Spleen (tissue), 11 donors: ENCODE results near the gene MATK. TPM values are rescaled to one million over a fixed set of nuclear protein-coding genes. Genes with fewer than 3 reads are reported as not detected.

Experiments
- DNase-seq: peaks from one replicate; pipeline ENCODE4 v3.0.0-alpha.2; 2020
- H3K27ac ChIP-seq, 8 donors: fragments of 200-600 bp; sonication (generic) in 7 of 8; 1 replicate in 4 of 8; 2 replicates in 4 of 8; pipeline versions ENCODE4 v1.5.0 to v1.8.0; 2016 to 2021; ENCODE audit warnings: inconsistent platforms in 4 of 8, mild to moderate bottlenecking in 4 of 8, moderate library complexity in 1 of 8
- H3K27me3 ChIP-seq, 7 donors: fragments of 200-600 bp; sonication (generic) in 6 of 7; replicated peaks in 1 of 7; 1 replicate in 4 of 7; 2 replicates in 3 of 7; pipeline versions ENCODE4 v1.5.0 to v1.8.0; 2016 to 2021; ENCODE audit warnings: inconsistent platforms in 3 of 7, mild to moderate bottlenecking in 1 of 7
- H3K36me3 ChIP-seq, 6 donors: fragments of 200-600 bp; sonication (generic) in 5 of 6; 1 replicate in 4 of 6; 2 replicates in 2 of 6; pipeline versions ENCODE4 v1.5.0 to v1.8.0; 2016 to 2021; ENCODE audit warnings: inconsistent platforms in 2 of 6
- H3K4me1 ChIP-seq, 6 donors: fragments of 200-600 bp; sonication (generic) in 5 of 6; 1 replicate in 3 of 6; 2 replicates in 3 of 6; pipeline versions ENCODE4 v1.5.0 to v1.8.0; 2016 to 2021; ENCODE audit warnings: inconsistent platforms in 3 of 6
- H3K4me3 ChIP-seq, 8 donors: fragments of 200-600 bp; sonication (generic) in 7 of 8; 1 replicate in 4 of 8; 2 replicates in 4 of 8; pipeline versions ENCODE4 v1.5.0 to v1.8.0; 2016 to 2021; ENCODE audit warnings: inconsistent platforms in 4 of 8, mild to moderate bottlenecking in 4 of 8, moderate library complexity in 2 of 8
- H3K9me3 ChIP-seq, 8 donors: fragments of 200-600 bp; sonication (generic) in 7 of 8; 1 replicate in 4 of 8; 2 replicates in 4 of 8; pipeline versions ENCODE4 v1.5.0 to v1.8.0; 2016 to 2021; ENCODE audit warnings: inconsistent platforms in 4 of 8
- POLR2A ChIP-seq, 3 donors: fragments of 450-650 bp; IDR thresholded peaks; one replicate each; pipeline ENCODE4 v1.5.1; 2017; ENCODE audit warnings: antibody characterized with exemption in 3 of 3, mild to moderate bottlenecking in 1 of 3
- POLR2AphosphoS5 ChIP-seq, 3 donors: sonication (generic); formaldehyde crosslinking; IDR thresholded peaks; one replicate each; pipeline ENCODE4 v1.5.1; 2017; ENCODE audit warnings: antibody characterized with exemption in 3 of 3
- WGBS, 5 donors: extraction: QIAGEN DNeasy Blood & Tissue Kit in 3 of 5; methylation state at CpG; one replicate each; pipeline versions ENCODE4 v1.1.5 to v1.1.7; 2013 to 2018; 5-methylcytosine and 5-hydroxymethylcytosine counted together
- intact Hi-C: fragments of 100-400 bp; cut with DNase I; formaldehyde crosslinking; loops from one replicate; pipeline ENCODE4 v1.15.0; 2023; ENCODE audit warnings: low total_unique reads
- polyA plus RNA-seq, 3 donors: library from polyadenylated mRNA; stranded (reverse); fragments of 200-250 nt; gene quantifications; one replicate each; pipeline ENCODE4 v1.2.1, GENCODE V29; 2013
- total RNA-seq, 7 donors: library from RNA; depleted of rRNA in 3 of 7; stranded (reverse); fragments of >200 nt in 3 of 7; fragmentation: NEBNext Ultra II Directional in 4 of 7; extraction: Animal tissue kit (Norgen Biotek cat#: 25700) in 4 of 7; gene quantifications; one replicate each; pipeline versions ENCODE4 v1.1.0 to v1.2.1, GENCODE V29; 2016 to 2021
- TF ChIP-seq, protein P1 (sequence below), 11 experiments: fragments of 200-600 bp in 7 of 11; fragments of 450-650 bp in 4 of 11; sonication (generic) in 4 of 11; IDR thresholded peaks in 8 of 11; conservative IDR thresholded peaks in 3 of 11; 1 replicate in 7 of 11; 2 replicates in 4 of 11; pipeline versions ENCODE4 v1.4.0 to v1.8.0; 2016 to 2021; ENCODE audit warnings: antibody characterized with exemption in 11 of 11, inconsistent platforms in 4 of 11, mild to moderate bottlenecking in 1 of 11
- donor health status: healthy with polysubstance abuse.
- donor health status: DM: no; HTN: no; CAD: no; lungs with moderate emphysema.
- donor health status: DM: no; HTN: no; CAD: no.
- donor health status: Bipolar disorder and iron deficiency.
- donor health status: healthy.
- donor health status: DM: no; HTN: no; CAD: no.
- donor health status: DM: yes; HTN: yes; CAD: no.

Gene MATK
- total and polyA plus RNA-seq, 10 donors: 8.1 to 22.6 (median 16.6) TPM

DNA sequence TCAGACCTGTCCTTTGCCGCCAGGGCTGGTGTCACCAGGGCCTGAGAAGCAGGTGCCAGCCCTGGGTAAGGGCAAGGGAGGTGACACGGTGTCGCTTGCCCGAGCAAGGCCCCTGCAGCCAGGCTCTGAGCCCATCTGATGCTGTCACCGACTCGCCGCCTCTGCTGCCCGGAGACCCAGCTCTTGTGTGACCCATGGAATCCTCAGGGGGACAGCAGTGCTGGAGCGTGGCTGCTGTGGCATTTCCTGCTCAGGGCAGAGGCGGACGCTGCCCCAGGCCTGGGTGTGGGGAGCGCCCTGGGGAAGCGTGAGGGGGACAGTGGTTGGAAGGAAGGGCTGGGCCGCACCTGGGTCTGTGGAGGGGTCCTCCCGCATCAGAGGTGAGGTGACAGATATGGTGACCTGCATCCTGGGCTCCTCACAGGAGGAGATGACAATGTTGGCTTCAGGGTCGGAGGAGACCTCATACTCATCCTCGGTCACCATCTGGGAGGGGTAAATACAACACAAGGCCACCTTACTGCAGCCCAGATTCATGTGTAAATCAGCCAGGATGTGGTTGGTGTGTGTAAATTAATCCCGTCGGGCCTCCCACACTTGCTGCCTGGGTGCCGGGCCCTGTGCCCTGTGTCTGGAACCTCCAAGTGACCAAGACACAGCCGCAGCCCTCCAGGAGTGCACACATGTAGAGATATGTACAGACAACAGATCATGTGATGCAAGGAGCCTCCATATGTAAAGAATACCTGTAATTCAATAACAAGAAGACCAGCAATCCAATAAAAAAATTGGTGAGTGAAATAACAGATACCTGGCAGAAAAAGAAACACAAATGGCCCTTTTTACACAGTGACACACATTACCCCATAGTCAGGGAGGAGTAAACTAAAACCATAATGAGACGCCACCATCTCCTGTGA, 27.6 kb upstream of the MATK start:
- DNase-seq: no peak
- peak overlapping the region; percentile 66 to 90 (median 86) for H3K27ac ChIP-seq
- H3K9me3 ChIP-seq: no peaks in the 10 kb centered on the region
- H3K4me3 ChIP-seq: peak overlapping the region in 1 of 8 donors; percentile 52
- WGBS, 5 donors: 58 to 67% (median 63%) methylated on average over 16 to 22 of the region's 22 CpGs
- peaks cover 31 to 83% (median 53%) of the 10 kb centered on the region in 6 donors for H3K4me1 ChIP-seq
- TF ChIP-seq POLR2AphosphoS5 (IDR thresholded peaks at IDR 0.05) (peak in 1 of 3 donors; percentile 54), POLR2A (IDR thresholded peaks at IDR 0.05) (no peak)
- TF ChIP-seq, protein P1, sequence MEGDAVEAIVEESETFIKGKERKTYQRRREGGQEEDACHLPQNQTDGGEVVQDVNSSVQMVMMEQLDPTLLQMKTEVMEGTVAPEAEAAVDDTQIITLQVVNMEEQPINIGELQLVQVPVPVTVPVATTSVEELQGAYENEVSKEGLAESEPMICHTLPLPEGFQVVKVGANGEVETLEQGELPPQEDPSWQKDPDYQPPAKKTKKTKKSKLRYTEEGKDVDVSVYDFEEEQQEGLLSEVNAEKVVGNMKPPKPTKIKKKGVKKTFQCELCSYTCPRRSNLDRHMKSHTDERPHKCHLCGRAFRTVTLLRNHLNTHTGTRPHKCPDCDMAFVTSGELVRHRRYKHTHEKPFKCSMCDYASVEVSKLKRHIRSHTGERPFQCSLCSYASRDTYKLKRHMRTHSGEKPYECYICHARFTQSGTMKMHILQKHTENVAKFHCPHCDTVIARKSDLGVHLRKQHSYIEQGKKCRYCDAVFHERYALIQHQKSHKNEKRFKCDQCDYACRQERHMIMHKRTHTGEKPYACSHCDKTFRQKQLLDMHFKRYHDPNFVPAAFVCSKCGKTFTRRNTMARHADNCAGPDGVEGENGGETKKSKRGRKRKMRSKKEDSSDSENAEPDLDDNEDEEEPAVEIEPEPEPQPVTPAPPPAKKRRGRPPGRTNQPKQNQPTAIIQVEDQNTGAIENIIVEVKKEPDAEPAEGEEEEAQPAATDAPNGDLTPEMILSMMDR (IDR thresholded peaks at IDR 0.05 in 8 of 11, conservative IDR thresholded peaks at IDR 0.05 in 3 of 11): no peak
- no peaks in the 10 kb centered on the region for H3K27me3 ChIP-seq
- intact Hi-C loops: no loop called here
- H3K36me3 ChIP-seq: no peaks in the 10 kb centered on the region

DNA sequence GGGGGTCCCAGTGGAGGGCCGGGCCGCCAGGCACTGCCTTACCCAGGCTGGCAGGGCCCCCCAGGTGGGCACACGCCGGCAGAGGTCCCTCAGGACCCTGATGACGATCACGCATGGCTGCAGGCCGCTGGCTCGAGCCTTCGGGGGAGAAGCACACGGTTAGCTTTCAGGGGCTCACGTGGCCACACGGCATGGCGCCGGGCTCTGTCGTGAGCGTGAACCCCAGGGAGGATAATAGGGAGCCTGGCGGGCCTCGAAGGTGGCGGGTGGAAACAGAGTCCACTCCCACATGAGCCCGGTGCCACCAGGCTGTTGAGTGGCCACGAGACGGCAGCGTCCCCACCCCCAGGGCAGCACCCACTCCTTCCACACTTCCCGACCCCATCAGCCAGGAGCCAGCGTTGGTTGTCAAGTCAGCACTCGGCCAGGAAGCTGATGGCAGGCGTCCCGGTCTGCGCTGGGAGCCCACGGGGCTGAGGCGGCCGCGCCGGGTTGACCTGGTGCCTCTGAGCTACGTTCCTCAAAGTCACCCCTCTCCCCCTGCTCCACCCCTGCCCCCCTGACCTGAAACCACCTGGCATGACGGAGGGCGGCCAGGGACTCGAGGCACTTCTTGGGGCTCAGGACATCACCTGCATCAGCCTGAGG, 24.7 kb upstream of the MATK start:
- peaks cover 31 to 78% (median 53%) of the 10 kb centered on the region in 6 donors for H3K4me1 ChIP-seq
- WGBS, 5 donors: 39 to 69% (median 61%) methylated on average over 16 to 38 of the region's 38 CpGs

DNA sequence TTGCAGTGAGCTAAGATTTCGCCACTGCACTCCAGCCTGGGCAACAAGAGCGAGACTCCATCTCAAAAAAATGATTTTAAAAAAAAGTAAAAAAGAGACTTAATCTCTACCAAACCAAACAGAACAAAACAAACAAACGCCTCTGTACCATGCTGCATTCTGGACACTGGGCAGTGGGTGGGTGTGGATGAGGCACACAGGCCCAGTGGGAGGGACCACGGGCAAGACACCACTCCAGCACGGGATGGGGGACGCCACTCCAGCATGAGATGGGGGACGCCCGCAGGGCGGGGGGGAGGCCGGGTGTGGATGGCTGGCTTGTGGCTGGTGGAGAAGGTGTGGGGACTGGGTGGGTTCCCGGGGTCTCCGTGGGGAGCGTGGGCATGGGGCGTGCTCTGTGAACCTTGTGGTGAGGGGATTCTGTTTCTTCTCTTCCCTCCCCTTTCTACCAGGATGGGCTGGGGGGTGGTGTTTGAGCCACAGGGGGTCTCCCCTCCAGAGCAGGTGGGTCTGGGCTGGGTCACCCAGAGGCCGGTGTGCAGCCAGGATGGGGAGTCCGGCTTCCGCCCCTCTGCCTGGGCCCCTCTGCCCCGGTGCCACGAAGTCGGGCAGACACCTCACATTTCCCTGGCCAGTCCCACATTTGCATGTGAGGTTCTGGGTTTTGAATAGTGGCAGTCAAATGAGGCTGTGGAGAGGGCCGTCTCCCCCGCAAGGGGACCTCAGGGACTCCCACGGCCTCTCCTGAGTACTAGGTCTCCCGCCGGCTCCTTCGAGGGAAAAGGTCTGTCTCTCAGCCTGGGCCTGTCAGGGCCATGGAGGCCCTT, 23.9 kb upstream of the MATK start:
- no peak for DNase-seq
- TF ChIP-seq POLR2A (IDR thresholded peaks at IDR 0.05) (no peak), POLR2AphosphoS5 (IDR thresholded peaks at IDR 0.05) (peak in 1 of 3 donors; percentile 6)
- TF ChIP-seq, protein P1 (IDR thresholded peaks at IDR 0.05 in 8 of 11, conservative IDR thresholded peaks at IDR 0.05 in 3 of 11): no peak
- peak overlapping the region in 1 of 8 donors; percentile 44 for H3K4me3 ChIP-seq
- intact Hi-C loops: no loop called here
- 64 to 73% (median 68%) methylated on average over 25 to 26 of the region's 26 CpGs for WGBS, 5 donors
- H3K36me3 ChIP-seq: no peaks in the 10 kb centered on the region
- no peaks in the 10 kb centered on the region for H3K27me3 ChIP-seq
- H3K4me1 ChIP-seq: peaks cover 31 to 82% (median 55%) of the 10 kb centered on the region in 6 donors
- H3K9me3 ChIP-seq: no peaks in the 10 kb centered on the region
- peak overlapping the region; percentile 62 to 90 (median 85) for H3K27ac ChIP-seq

More for the DNA sequence above, 24.7 kb upstream of the MATK start:
- Histone ChIP-seq H3K36me3 (no peaks in the 10 kb centered on the region), H3K27me3 (no peaks in the 10 kb centered on the region), H3K27ac (peak overlapping the region; percentile 62 to 90 (median 85)), H3K4me3 (peak overlapping the region in 1 of 8 donors; percentile 44), H3K9me3 (no peaks in the 10 kb centered on the region)
- intact Hi-C loops: no loop called here
- peak; percentile 87 for DNase-seq
- TF ChIP-seq POLR2A (IDR thresholded peaks at IDR 0.05) (no peak), POLR2AphosphoS5 (IDR thresholded peaks at IDR 0.05) (peak in 2 of 3 donors; percentile 35 to 60)
- TF ChIP-seq, protein P1 (IDR thresholded peaks at IDR 0.05 in 8 of 11, conservative IDR thresholded peaks at IDR 0.05 in 3 of 11): no peak
